HL-60 (cell line): ENCODE results near the gene ARPC5.

Experiments used
- DNase-seq, 2 experiments: peaks; one replicate each; pipeline ENCODE4 v3.0.0-alpha.2; 2010 to 2020; ENCODE audit warnings: low read depth in 1 of 2, low spot score in 1 of 2
- H3K27ac ChIP-seq: fragments of 250-450 bp; sonication (Bioruptor Pico); replicated peaks from 2 replicates; pipeline ENCODE4 v1.5.1; 2020; ENCODE audit warnings: mild to moderate bottlenecking, moderate library complexity
- H3K27me3 ChIP-seq: fragments of 250-450 bp; sonication (Bioruptor Pico); 2 replicates; pipeline ENCODE4 v1.5.1; 2021; ENCODE audit warnings: mild to moderate bottlenecking, moderate library complexity; ENCODE audit not compliant: insufficient read depth, poor library complexity, severe bottlenecking
- H3K4me3 ChIP-seq: replicated peaks from 2 replicates; pipeline ENCODE4 v1.5.1; 2011; ENCODE audit warnings: mild to moderate bottlenecking, control low read depth, low read length; ENCODE audit not compliant: insufficient read depth
- CTCF ChIP-seq: IDR thresholded peaks from one replicate; pipeline ENCODE4 v1.5.1; 2011; ENCODE audit warnings: low read length, control low read depth, inconsistent platforms; ENCODE audit not compliant: insufficient read depth
- GABPA ChIP-seq: IDR thresholded peaks from 2 replicates; pipeline ENCODE4 v1.6.1; 2012; ENCODE audit warnings: low read depth
- POLR2AphosphoS5 ChIP-seq: IDR thresholded peaks from 2 replicates; pipeline ENCODE4 v1.6.1; 2012; ENCODE audit warnings: low read depth
- SPI1 ChIP-seq: IDR thresholded peaks from 2 replicates; pipeline ENCODE4 v1.6.1; 2012; ENCODE audit warnings: low read depth, mild to moderate bottlenecking, borderline replicate concordance
- TF ChIP-seq, protein P1 (sequence below): IDR thresholded peaks from 2 replicates; pipeline ENCODE4 v1.6.1; 2012; ENCODE audit warnings: low read depth; ENCODE audit not compliant: insufficient replicate concordance

The ARPC5 gene

DNA sequence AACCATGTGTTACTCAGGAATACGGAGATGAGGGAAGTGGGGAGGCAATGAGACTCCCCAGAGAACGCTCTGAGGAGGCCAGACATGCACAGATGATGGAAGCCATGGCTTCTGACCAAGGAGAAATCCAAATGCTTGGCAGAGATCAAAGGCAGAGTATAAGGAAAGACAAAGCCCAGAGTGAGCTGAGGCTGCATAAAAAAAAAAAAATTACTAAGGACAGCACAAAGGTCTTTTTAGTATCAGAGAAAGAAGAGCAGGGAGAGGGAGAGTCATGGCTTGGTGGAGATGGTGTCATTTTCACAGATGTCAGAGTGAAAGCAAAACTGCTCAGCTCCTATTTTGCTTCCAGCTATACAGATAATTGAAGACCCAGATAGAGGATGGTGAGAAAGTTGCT, 37.2 kb downstream of the ARPC5 start:
- no peak for DNase-seq
- Histone ChIP-seq H3K4me3 (no peak overlapping the region), H3K27me3 (no peaks in the 10 kb centered on the region), H3K27ac (no peak overlapping the region)
- no peak for TF ChIP-seq POLR2AphosphoS5
- no peak for TF ChIP-seq GABPA
- TF ChIP-seq CTCF, result no peak
- TF ChIP-seq, protein P1, sequence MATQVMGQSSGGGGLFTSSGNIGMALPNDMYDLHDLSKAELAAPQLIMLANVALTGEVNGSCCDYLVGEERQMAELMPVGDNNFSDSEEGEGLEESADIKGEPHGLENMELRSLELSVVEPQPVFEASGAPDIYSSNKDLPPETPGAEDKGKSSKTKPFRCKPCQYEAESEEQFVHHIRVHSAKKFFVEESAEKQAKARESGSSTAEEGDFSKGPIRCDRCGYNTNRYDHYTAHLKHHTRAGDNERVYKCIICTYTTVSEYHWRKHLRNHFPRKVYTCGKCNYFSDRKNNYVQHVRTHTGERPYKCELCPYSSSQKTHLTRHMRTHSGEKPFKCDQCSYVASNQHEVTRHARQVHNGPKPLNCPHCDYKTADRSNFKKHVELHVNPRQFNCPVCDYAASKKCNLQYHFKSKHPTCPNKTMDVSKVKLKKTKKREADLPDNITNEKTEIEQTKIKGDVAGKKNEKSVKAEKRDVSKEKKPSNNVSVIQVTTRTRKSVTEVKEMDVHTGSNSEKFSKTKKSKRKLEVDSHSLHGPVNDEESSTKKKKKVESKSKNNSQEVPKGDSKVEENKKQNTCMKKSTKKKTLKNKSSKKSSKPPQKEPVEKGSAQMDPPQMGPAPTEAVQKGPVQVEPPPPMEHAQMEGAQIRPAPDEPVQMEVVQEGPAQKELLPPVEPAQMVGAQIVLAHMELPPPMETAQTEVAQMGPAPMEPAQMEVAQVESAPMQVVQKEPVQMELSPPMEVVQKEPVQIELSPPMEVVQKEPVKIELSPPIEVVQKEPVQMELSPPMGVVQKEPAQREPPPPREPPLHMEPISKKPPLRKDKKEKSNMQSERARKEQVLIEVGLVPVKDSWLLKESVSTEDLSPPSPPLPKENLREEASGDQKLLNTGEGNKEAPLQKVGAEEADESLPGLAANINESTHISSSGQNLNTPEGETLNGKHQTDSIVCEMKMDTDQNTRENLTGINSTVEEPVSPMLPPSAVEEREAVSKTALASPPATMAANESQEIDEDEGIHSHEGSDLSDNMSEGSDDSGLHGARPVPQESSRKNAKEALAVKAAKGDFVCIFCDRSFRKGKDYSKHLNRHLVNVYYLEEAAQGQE, result no peak
- TF ChIP-seq SPI1, result no peak

GRCh38 chr1:183597656-183598347, 37.8 kb downstream of the ARPC5 start:
- TF ChIP-seq, protein P1, result no peak
- TF ChIP-seq CTCF (no peak), POLR2AphosphoS5 (no peak), GABPA (no peak), SPI1 (no peak)
- H3K4me3 ChIP-seq, result no peak overlapping the region
- H3K27me3 ChIP-seq, result no peaks in the 10 kb centered on the region
- H3K27ac ChIP-seq, result no peak overlapping the region
- no peak for DNase-seq

GRCh38 chr1:183596500-183596899, 39.1 kb downstream of the ARPC5 start:
- DNase-seq, result no peak
- H3K27me3 ChIP-seq, result no peaks in the 10 kb centered on the region
- no peak overlapping the region for H3K27ac ChIP-seq
- no peak for TF ChIP-seq SPI1
- no peak for TF ChIP-seq POLR2AphosphoS5
- TF ChIP-seq CTCF, result no peak
- TF ChIP-seq GABPA, result no peak
- TF ChIP-seq, protein P1, result no peak
- H3K4me3 ChIP-seq, result no peak overlapping the region
